HG03064 (cell line): Measurements from ENCODE around the gene PSMD6.

Source experiments
- ATAC-seq: cut with Tn5 transposase; IDR thresholded peaks from one replicate; pipeline ENCODE4 v1.9.1; 2021; ENCODE audit warnings: low read depth; ENCODE audit not compliant: unreplicated experiment

The PSMD6 gene

DNA sequence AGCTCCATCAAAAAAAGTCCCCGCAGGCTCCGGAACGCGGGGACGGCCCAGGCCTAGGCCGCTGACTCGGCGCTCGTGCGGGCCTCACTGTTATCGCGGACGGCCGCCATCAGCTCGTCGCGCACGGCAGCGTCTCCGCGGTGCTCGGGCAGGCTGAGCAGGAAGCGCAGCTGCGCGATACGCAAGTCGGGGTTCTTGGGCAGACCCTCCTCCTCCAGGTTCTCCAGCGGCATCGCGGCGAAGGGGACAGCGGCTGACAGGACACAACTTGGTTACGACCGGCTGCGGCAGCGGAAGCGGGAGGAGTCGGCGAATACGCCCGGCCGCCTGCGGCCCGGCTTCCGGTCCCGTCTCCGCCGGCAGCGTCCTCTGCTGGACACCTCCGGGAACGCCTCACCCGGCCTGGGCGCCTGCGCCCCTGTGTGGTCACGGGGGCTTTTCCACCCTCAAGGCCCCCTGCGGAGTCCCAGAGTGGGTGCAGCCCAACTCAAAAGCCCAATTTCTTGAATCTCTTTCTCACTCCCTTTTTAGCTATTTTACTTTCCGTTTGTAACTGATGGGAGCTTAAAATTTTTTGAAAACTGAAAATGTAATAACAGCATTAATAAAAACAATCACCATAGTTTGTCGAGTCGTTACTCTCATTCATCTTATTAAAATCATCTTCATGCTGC, at the start of gene PSMD6:
Gene PSMD6, minus strand, starts transcription at position 308 of the 674 bp plus-strand sequence. Its CDS starts 75 bp downstream, at position 233.
- peak; percentile 96 for ATAC-seq

GRCh38 chr3:64072126-64072525, 48.8 kb upstream of the PSMD6 start:
- ATAC-seq = no peak

DNA sequence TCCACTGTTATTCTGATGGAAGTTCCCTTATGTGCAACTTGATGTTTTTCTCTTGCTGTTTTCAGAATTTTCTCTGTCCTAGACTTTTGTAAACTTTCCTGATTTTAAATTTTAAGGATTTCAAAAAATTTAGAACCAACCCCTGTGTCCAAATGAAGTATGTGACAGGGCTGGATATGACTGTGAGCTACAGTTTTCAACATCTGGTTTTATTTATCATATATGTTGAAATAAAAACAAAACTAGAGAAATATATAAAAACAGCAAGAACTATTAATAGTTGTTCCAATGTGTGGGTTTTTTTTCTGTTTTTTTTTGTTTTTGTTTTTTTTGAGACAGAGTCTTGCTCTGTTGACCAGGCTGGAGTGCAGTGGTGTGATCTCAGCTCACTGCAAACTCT, 47.4 kb upstream of the PSMD6 start:
- no peak for ATAC-seq

- ATAC-seq = no peak
Measured at GRCh38 chr3:64067506-64068346, 44.4 kb upstream of the PSMD6 start.

GRCh38 chr3:64064804-64065203, 41.5 kb upstream of the PSMD6 start:
- ATAC-seq = no peak

GRCh38 chr3:64063983-64064438, 40.7 kb upstream of the PSMD6 start:
- no peak for ATAC-seq

DNA sequence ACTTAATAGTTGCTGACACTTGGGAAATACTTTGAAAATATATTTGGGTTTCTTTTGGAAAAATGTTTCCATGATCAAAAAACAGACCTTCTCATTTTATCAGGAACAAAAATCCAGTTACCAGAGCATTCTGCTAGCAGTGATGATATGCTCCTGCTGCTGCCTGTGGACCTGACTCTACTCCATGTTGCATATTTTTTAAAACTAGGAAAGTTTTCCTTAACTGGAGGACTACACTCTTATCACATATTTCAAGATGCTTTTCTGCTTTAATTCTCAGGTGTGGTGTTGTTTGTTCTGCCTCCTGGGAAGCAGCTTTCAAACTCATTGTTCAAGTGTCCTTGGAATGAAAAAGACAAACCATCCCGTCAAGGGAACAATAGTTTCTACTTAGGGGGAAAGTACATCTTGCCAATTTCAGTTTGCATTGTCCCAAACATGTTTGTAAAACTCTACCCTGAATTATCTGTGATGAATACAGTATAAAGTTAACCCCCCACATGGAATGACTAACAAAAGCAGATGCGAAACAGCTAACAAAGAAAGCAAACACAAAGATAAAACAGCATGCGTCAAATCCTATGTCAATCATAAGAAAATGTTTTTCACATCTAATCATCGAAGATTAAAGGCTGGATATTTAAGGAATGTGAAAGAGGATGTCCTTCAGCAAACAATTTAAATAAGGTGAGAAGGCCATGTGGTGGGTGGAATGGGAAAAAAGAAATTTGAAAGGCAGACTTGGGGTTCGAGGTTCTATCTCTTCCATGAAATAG, 40.1 kb upstream of the PSMD6 start:
- no peak for ATAC-seq

GRCh38 chr3:64061628-64062027, 38.3 kb upstream of the PSMD6 start:
- no peak for ATAC-seq

DNA sequence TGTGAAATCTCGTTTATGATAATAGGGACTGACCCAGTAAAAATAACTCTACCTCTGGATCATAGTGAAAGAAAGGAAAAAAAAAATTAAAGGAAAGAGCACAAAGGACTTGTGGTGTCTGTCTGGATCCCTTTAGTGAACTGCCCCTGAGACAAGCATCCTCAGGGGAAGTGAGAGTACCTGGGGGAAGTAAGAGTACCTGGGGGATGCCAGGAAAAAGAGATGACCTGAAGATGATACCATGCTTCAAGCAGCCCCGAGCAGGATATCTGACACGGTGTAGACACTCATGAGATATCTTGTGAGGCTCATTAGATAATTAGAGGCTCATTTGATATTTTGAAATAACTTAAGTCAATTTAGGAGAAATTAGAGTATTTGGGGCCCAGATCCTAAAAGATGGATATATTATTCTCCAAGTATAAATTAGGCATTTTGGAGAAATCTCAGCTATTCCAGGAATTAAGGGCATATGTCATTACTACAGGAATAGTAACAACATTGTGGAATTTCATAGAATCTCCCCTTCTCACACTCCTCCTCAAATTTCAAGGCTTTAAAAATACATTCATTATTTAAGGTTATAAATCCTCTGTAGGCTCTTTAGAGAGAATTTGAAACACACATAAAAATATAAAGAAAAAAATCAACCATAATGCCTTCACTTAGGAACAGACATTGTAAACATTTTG, 36.3 kb upstream of the PSMD6 start:
- no peak for ATAC-seq

DNA sequence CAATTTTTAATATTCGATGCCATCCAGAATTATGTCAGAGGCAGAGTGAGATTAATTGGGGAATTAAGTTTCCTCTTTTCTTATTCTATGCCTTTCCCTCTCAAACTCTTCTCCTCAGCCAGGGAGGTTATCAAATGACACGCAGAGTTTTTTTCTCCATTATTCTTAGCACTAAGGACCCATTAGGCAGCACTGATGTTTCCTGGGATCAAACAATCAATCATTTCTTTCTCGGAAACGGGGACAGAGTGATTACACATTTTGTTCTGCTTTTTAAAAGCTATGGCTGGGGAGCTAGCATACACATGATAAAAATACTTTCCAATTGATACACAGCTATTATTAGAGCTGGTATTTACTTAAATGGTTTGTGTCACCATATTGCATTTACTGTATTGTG, 35.3 kb upstream of the PSMD6 start:
- no peak for ATAC-seq

- ATAC-seq = no peak
Measured at GRCh38 chr3:64057231-64057630, 33.9 kb upstream of the PSMD6 start.

DNA sequence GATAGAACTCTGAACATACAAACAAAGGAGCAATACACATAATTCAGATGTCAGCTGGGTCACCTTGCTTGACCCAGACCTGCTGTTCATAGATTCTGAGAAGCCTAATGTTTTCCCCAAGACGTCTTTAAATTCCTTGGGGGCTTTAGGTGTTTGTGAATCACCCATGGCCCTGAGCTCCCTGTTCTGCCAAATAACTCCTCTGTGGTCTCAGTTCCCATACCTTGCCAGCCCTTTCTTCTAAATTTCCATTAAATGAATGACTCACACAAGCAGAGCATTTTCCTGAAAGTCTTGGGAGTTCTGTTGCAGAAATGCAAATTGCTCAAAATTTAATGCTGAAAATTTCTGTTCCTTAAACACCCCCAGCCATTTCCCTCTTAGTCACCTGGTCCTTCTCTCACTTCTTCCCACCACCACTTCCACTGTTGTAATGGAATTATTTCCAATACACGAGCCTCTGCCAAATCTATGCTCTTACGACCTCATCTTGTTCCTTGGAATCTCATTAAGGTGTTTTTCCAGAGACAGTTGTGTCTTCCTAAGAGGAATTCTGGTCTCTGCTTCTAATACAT, 33.4 kb upstream of the PSMD6 start:
- ATAC-seq = no peak

DNA sequence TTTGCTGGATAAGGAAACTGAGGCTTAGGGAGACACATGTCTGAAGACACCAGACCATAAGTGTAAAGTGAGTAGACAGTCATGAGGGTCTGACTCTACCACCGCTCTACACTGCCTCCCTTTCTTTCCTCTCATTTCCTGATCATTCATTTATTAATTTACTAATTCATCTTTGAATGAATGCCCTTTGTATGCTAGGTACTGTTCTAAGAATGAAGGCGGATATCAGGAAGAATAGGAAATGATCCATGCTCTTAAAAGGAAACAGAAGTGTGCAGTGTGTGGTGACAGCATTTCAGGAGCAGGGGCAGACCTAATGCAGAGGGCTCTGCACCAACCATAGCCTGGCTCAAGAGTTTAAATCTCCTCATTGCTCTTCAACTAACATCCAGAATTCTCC, 31.8 kb upstream of the PSMD6 start:
- no peak for ATAC-seq

DNA sequence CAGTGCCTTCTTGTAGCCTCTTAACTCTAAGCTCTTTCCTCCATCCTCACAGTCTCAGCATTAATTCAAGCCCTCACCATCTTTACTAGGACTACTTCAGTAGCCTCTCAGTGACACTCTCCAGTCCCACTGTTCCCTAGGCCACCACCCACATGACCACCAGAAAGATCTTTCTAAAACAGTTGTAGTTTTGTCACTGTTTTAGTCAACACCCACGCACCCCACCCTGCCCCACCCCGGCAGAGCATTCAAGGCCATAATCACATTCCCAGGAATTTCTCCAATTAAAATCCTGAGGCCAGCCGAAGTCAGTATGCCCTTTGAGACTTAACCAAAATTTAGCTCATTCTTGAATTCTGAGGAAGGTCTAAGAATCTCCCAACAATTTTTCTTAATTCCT, 31.2 kb upstream of the PSMD6 start:
- ATAC-seq = no peak

DNA sequence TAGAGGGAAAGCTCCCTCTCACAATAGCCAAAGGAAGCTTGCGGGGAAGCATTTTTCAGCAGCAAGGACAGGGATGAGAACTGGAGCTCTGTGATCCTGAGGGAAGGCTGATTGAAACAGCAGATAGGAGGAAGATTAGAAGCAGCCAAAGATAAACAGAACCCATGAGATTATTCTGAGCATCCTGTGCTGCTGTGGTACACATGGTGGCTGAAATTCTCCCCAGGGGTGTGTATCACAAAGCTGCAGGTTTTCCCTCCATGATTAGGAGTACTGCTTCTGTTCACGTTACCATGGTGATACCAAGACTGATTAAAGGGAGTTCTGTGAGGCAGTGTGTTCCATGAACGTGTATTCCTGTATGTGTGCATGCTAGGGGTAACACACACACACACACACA, 30.3 kb upstream of the PSMD6 start:
- no peak for ATAC-seq

DNA sequence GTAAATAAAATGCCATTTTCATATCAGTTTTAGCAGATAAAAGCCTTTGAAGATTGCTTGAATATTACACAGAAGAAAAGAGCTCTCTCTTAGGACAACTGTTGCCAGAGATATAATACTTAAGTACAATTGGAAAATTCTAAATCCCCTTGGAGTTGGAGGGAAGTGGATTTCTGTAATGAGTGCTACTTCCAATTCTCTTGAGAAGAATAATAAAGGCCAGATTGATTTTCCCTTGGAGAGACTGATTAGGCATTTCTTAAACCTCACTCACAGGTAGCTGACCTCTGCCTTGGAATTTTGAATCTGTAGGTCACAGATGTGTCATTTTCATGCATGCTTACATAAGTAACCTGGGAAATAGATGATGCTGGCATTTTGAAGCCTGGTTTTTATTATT, 29.8 kb upstream of the PSMD6 start:
- ATAC-seq = no peak

DNA sequence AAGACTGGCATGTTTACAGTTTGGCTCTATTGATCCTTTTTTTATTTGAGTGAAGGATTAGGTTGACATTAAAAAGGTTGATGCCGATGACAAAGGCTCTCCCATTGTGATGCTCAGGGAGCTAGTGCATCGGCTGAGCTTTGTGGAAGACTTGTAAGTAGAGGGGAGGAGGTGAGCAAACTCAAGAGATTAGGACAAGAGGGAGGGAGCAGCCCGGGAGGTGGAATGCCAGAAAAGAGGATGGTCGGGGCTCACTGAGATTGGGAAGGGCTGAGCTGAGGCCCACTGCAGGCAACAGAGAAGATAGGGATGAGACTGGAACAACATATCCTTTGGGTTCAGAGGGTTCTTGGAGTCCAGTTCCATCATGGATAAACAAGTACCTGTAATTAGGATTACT, 26.5 kb upstream of the PSMD6 start:
- no peak for ATAC-seq

DNA sequence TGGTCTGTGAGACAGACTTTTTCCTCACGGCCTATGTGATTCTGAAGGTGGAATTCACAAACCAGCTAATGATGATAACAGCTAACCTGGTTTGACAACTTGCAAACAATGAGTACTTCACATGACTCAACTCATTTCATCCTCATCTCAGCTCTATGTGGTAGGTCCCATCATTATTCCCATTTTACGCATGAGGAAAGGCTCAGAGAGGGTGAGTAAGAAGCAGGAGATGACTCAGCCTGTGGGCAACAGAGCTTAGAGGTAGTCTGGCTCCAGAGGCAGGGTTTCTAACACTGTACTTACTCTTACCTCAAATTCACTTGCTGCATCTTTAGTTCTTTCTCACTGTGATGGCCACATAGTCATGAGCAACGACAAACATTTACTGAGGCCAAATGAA, 25.8 kb upstream of the PSMD6 start:
- ATAC-seq = no peak

DNA sequence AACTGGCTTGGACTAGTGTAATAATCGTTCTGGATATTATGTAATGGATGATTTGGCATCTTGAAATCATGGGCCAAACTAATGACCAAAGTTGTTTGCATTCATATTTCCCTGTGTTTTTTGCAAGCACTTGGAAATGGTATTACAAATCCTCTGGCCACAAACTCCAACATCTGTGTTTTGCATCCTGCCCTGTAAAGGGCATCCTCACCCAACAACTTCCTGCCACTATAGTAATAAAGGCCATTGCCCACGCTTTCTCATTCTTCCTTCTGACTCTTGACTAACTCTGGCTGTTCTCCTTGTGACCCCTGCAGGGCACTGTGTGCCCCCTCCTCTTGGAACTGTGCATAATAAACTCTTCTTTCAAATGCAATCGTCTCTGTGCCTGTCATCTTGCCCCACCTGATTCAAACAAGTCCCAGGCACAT, 25.4 kb upstream of the PSMD6 start:
- ATAC-seq = no peak

GRCh38 chr3:64047787-64048186, 24.5 kb upstream of the PSMD6 start:
- ATAC-seq = no peak
